ENCODE data around the gene AMOTL1. TPM values are rescaled to one million over a fixed set of nuclear protein-coding genes. Genes with fewer than 3 reads are reported as not detected.

AMOTL1 gene
- total RNA-seq, 2 donors from 2014 or later = 56.7 to 59.5 TPM

GRCh38 chr11:94758666-94759065 is 9.5 kb upstream of the AMOTL1 start:
- TF ChIP-seq CTCF (IDR thresholded peaks at IDR 0.05) = no peak
- no peaks in the 10 kb centered on the region for H3K9me3 ChIP-seq
- no peaks in the 10 kb centered on the region for H3K27me3 ChIP-seq
- no peaks in the 10 kb centered on the region for H3K4me1 ChIP-seq
- no peak overlapping the region for H3K27ac ChIP-seq
- H3K36me3 ChIP-seq = no peaks in the 10 kb centered on the region
- DNase-seq (ENCODE audit: low spot score) = no peak
- H3K4me3 ChIP-seq = no peak overlapping the region

- H3K27me3 ChIP-seq = no peaks in the 10 kb centered on the region
- H3K4me1 ChIP-seq = no peaks in the 10 kb centered on the region
- no peak overlapping the region for H3K4me3 ChIP-seq
- no peaks in the 10 kb centered on the region for H3K9me3 ChIP-seq
- no peaks in the 10 kb centered on the region for H3K36me3 ChIP-seq
- TF ChIP-seq CTCF (IDR thresholded peaks at IDR 0.05) = no peak
- no peak for DNase-seq (ENCODE audit: low spot score)
- H3K27ac ChIP-seq = no peak overlapping the region
Observed at GRCh38 chr11:94759522-94759921, 8.6 kb upstream of the AMOTL1 start.

DNA sequence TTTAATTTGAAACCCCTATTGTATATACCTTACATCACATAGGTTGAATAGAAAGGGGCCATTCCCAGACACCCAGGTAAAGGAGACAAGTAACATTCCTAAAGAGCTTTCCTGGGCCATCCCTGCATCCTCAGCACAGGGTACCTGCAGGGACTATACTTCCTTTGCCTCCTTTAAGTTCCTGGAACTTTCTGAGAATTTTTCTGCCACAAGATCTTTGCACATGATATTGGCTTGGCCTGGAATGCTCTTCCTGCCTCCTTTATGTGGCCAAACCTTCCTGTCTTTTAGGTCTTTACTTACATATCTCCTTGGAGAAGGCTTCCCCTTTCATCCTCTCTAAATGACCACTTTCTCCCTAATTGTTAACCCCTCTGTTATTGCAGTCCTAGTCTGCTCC is 7.9 kb upstream of the AMOTL1 start:
- Histone ChIP-seq H3K4me1 (no peaks in the 10 kb centered on the region), H3K4me3 (no peak overlapping the region), H3K9me3 (no peaks in the 10 kb centered on the region), H3K36me3 (no peaks in the 10 kb centered on the region), H3K27me3 (no peaks in the 10 kb centered on the region), H3K27ac (no peak overlapping the region)
- no peak for DNase-seq (ENCODE audit: low spot score)
- TF ChIP-seq CTCF (IDR thresholded peaks at IDR 0.05) = no peak

DNA sequence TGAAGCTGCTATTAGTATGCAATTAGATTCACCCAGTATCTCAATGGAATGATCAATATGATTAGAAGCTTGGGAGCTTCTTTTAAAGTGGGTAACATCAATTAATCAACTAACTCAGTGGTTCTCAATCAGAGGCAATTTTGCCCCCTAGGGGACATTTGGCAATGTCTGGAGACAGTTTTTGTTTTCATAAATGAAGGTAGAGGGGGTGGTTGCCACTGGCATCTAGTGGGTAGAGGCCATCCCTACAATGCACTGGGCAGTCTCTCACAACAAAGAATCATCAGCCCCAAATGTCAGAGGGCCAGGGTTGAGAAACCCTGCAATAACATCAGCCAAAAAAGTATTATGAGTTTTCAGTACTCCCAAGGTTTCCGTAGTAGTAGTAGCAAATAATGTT is 5.9 kb upstream of the AMOTL1 start:
- no peak for DNase-seq (ENCODE audit: low spot score)
- H3K9me3 ChIP-seq = no peaks in the 10 kb centered on the region
- TF ChIP-seq CTCF (IDR thresholded peaks at IDR 0.05) = peak in 1 of 2 donors; percentile 60
- H3K27me3 ChIP-seq = no peaks in the 10 kb centered on the region
- H3K4me1 ChIP-seq = peaks cover 0 to 1% of the 10 kb centered on the region in 2 donors
- no peak overlapping the region for H3K27ac ChIP-seq
- H3K4me3 ChIP-seq = no peak overlapping the region
- H3K36me3 ChIP-seq = no peaks in the 10 kb centered on the region

DNA sequence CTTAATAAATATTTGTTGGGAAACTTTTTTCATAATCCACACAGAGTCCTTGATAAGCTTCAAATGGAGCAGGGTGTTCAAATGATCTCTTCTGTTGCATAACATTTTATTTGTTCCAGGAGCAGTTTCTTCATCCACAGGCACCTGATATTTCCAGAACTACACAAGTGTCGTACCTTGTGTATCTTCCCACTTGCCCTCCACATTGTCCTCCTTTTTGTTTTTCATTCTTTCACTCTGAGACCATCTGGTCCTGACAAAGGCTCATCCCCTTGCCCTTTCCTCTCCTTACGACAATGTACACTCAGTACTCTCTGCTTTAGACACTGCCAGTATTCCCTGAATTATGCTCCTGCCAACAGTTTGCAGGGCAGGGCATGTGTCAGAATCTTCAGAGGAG is 5.2 kb upstream of the AMOTL1 start:
- Histone ChIP-seq H3K4me3 (no peak overlapping the region), H3K9me3 (no peaks in the 10 kb centered on the region), H3K36me3 (no peaks in the 10 kb centered on the region), H3K27ac (no peak overlapping the region), H3K27me3 (no peaks in the 10 kb centered on the region), H3K4me1 (peaks cover 0 to 9% of the 10 kb centered on the region in 2 donors)
- no peak for DNase-seq (ENCODE audit: low spot score)
- no peak for TF ChIP-seq CTCF (IDR thresholded peaks at IDR 0.05)

DNA sequence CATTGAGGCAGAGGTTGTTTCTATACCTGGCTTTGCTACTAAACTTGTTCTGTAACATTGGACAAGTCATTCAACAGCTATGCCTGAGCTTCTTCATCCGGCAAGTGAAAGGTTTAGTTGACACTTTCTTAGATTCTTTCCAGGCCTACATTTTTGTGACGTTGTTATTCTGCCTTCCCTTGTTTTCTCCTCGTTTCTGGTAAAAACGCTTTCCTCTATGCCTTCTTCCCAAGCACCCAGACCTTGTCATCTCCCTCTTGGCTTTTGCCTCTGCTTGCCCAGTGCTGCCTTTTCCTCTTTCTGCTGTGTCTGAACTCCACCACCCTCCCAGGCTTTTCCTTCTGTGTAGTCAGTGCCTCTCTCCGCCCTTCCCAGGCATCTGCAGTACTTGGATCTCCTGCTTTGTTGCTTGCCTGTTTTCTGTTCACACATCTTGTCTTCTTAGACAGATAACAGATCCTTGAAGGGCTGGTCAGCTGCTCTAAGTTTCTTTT is 1.4 kb upstream of the AMOTL1 start:
- Histone ChIP-seq H3K4me3 (no peak overlapping the region), H3K9me3 (no peaks in the 10 kb centered on the region), H3K27ac (peak overlapping the region; percentile 96 to 97), H3K36me3 (no peaks in the 10 kb centered on the region), H3K27me3 (no peaks in the 10 kb centered on the region), H3K4me1 (peaks cover 0 to 33% of the 10 kb centered on the region in 2 donors)
- no peak for TF ChIP-seq CTCF (IDR thresholded peaks at IDR 0.05)
- no peak for DNase-seq (ENCODE audit: low spot score)

Data from right atrium auricular region (tissue), 2 donors.